Chondrocyte (in vitro differentiated cells): Measurements from ENCODE around the gene ETV3. TPM values are rescaled to one million over a fixed set of nuclear protein-coding genes. Genes with fewer than 3 reads are reported as not detected.

Experiments
- DNase-seq: peaks from one replicate; pipeline ENCODE4 v3.0.0; 2021; ENCODE audit warnings: mixed read lengths, low spot score
- H3K27ac Mint-ChIP-seq: one replicate; pipeline ENCODE4 v1.8.0; 2021; ENCODE audit warnings: mild to moderate bottlenecking, moderate library complexity, mixed read lengths; ENCODE audit not compliant: unreplicated experiment
- H3K27me3 Mint-ChIP-seq: 2 replicates; pipeline ENCODE4 v1.8.0; 2021; ENCODE audit warnings: low read depth, mixed read lengths
- H3K36me3 Mint-ChIP-seq: 2 replicates; pipeline ENCODE4 v1.8.0; 2021; ENCODE audit warnings: low read depth, mixed read lengths
- H3K4me1 Mint-ChIP-seq: 2 replicates; pipeline ENCODE4 v1.8.0; 2021; ENCODE audit warnings: low read depth, mild to moderate bottlenecking, mixed read lengths
- H3K4me3 Mint-ChIP-seq: one replicate; pipeline ENCODE4 v1.8.0; 2021; ENCODE audit warnings: mild to moderate bottlenecking, moderate library complexity, mixed read lengths; ENCODE audit not compliant: unreplicated experiment
- H3K9me3 Mint-ChIP-seq: 2 replicates; pipeline ENCODE4 v1.8.0; 2021; ENCODE audit warnings: low read depth, mixed read lengths
- total RNA-seq: library from RNA; stranded (reverse); gene quantifications from 3 replicates; pipeline ENCODE4 v1.2.1, GENCODE V29; 2021
- TF ChIP-seq, protein P1 (sequence below): fragments of 200-600 bp; sonication (generic); IDR thresholded peaks from 2 replicates; pipeline ENCODE4 v1.5.0; 2021; ENCODE audit warnings: antibody characterized with exemption, mild to moderate bottlenecking, moderate library complexity

ETV3 gene
- total RNA-seq, 1 donor from 2014 or later, result 23.4 TPM

DNA sequence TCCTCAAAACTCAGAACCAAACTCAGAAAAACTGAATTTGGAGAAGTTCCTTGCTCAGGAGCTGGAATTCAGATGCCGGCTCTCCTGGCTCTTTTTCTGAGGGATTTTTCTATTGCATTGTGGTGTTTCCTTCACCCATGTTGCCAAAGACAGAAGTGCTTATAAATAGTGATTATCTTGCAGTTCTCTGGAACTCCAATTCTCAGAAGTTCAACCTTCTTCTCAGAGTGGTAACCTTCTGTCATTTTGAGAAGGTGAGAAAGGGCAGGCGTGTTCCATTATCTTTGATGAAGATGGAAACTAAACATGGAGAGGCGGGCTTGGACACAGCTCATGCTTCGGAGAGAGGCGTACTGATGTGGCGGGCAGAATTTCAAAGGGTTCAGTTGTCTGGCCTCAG lies 12.4 kb upstream of the ETV3 start:
- TF ChIP-seq, protein P1, sequence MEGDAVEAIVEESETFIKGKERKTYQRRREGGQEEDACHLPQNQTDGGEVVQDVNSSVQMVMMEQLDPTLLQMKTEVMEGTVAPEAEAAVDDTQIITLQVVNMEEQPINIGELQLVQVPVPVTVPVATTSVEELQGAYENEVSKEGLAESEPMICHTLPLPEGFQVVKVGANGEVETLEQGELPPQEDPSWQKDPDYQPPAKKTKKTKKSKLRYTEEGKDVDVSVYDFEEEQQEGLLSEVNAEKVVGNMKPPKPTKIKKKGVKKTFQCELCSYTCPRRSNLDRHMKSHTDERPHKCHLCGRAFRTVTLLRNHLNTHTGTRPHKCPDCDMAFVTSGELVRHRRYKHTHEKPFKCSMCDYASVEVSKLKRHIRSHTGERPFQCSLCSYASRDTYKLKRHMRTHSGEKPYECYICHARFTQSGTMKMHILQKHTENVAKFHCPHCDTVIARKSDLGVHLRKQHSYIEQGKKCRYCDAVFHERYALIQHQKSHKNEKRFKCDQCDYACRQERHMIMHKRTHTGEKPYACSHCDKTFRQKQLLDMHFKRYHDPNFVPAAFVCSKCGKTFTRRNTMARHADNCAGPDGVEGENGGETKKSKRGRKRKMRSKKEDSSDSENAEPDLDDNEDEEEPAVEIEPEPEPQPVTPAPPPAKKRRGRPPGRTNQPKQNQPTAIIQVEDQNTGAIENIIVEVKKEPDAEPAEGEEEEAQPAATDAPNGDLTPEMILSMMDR, result no peak
- no peak for DNase-seq
- H3K4me1 Mint-ChIP-seq, result peaks cover 32% of the 10 kb centered on the region
- no peaks in the 10 kb centered on the region for H3K9me3 Mint-ChIP-seq
- no peak overlapping the region for H3K4me3 Mint-ChIP-seq
- H3K27ac Mint-ChIP-seq, result no peak overlapping the region
- no peaks in the 10 kb centered on the region for H3K27me3 Mint-ChIP-seq
- no peaks in the 10 kb centered on the region for H3K36me3 Mint-ChIP-seq

DNA sequence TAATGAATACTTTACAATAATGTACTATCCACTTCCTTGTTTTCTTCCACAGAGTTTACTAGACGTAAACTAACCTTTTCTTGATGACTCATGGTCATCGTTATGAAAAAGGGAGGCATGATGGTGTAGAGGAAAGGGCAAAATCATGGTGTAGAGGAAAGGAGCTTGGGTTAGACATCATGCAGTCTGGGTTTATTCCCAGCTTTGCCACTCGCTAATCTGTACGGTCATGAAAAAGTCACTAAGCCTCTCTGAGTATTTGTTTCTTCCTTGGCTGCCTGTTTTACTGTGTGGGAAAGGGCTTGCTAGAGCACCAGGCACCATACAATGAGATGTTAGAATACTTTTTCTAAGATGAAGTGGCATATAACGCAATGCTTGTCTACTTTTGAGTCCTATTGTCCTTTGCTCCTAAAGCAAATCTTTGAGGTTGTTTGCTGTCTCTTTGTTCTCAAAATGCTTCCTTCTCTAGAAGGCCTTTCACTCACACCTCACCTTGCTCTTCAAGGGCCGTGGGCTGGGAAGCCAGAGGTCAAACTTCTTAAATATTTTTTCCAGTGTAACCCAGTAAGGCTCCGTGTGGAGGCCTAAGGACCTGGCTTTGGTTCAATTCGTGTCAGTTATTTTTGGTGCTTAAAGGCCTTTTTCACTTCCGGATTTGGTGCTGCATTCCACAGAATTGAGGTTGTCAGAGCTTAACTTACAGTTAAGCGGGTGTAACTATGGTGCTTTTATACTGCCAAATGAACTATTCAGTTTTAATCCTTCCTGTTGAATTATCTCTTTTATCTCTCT lies 9.9 kb upstream of the ETV3 start:
- no peak for DNase-seq
- no peak overlapping the region for H3K4me3 Mint-ChIP-seq
- H3K36me3 Mint-ChIP-seq, result no peaks in the 10 kb centered on the region
- H3K4me1 Mint-ChIP-seq, result peaks cover 19% of the 10 kb centered on the region
- no peaks in the 10 kb centered on the region for H3K9me3 Mint-ChIP-seq
- TF ChIP-seq, protein P1, result no peak
- H3K27ac Mint-ChIP-seq, result peak overlapping the region; percentile 93
- no peaks in the 10 kb centered on the region for H3K27me3 Mint-ChIP-seq

DNA sequence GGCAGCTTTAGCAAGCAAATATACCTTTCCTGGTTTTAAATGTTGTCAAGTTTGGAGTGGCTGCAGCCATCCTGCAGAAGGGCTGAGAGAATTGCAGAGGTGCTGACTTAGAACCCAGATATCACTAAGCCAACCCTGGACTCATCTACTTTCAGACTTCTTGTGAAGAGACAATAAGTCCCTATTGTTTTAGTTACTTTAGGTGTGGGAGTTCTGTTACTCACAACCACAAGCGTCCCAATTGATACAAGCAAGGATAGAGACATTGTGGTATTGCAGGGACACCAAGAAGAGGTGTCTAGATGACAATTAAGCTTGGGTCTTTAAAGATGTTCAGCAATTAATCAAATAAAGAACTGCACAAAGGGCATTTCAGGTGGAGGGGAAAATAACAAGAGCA lies 8.8 kb upstream of the ETV3 start:
- TF ChIP-seq, protein P1, result no peak
- Mint-ChIP-seq H3K4me1 (peaks cover 19% of the 10 kb centered on the region), H3K36me3 (no peaks in the 10 kb centered on the region), H3K27ac (no peak overlapping the region), H3K4me3 (no peak overlapping the region), H3K9me3 (no peaks in the 10 kb centered on the region), H3K27me3 (no peaks in the 10 kb centered on the region)
- DNase-seq, result no peak

DNA sequence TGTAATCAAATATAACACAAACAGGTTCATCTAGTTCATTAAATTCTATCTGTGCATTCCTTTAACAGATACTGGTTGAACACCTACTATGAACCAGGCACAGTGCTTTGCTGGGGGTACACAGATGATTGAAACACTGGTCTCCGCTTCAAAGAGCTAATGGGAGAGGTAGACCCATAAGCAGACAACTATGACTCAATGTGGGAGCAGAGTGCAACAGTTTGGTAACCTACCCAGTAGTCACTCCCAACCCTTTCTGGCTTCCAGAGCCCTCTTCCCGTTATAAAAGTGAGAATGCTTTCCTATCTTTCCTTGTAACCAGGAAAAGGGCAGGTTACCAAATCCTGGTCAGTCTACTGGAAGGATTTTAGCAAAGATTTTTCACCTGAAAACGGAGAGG lies 8.0 kb upstream of the ETV3 start:
- H3K4me3 Mint-ChIP-seq, result no peak overlapping the region
- no peaks in the 10 kb centered on the region for H3K9me3 Mint-ChIP-seq
- H3K36me3 Mint-ChIP-seq, result no peaks in the 10 kb centered on the region
- TF ChIP-seq, protein P1, result no peak
- DNase-seq, result no peak
- H3K27me3 Mint-ChIP-seq, result no peaks in the 10 kb centered on the region
- peaks cover 19% of the 10 kb centered on the region for H3K4me1 Mint-ChIP-seq
- no peak overlapping the region for H3K27ac Mint-ChIP-seq

DNA sequence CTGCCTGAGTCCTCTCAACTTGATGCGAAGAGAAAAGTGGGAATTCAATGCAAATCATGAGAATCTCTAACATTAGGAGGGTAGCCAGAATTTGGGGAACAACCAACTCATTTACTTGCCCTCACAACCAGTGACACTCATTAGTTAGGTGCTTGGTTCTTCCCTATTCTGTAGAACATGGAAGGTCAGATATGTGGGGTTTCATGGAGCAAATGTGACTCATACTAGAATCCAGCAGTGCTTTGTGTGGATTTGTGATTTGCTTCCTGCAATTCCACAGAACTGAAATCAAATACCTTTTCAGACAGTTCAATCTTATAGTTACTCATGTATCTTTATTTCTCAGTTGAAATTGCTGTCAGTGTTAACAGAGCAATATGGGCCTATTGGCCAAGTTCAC lies 6.9 kb upstream of the ETV3 start:
- H3K27ac Mint-ChIP-seq, result no peak overlapping the region
- H3K4me3 Mint-ChIP-seq, result no peak overlapping the region
- no peaks in the 10 kb centered on the region for H3K9me3 Mint-ChIP-seq
- no peaks in the 10 kb centered on the region for H3K36me3 Mint-ChIP-seq
- peaks cover 19% of the 10 kb centered on the region for H3K4me1 Mint-ChIP-seq
- TF ChIP-seq, protein P1, result no peak
- DNase-seq, result no peak
- H3K27me3 Mint-ChIP-seq, result no peaks in the 10 kb centered on the region
